HG02610 (cell line): ENCODE data around the gene SUN3.

Experiments
- ATAC-seq: cut with Tn5 transposase; IDR thresholded peaks from one replicate; pipeline ENCODE4 v1.9.1; 2021; ENCODE audit warnings: mild to moderate bottlenecking, moderate library complexity; ENCODE audit not compliant: unreplicated experiment

Gene SUN3

GRCh38 chr7:48028938-48029337 is at the start of gene SUN3:
Gene SUN3 (minus strand): TSS chr7:48029107. CDS start chr7:48028938, 169 bp downstream.
- ATAC-seq = no peak

- ATAC-seq = no peak
Measured at GRCh38 chr7:48078470-48078869, 49.6 kb upstream of the SUN3 start.

GRCh38 chr7:48077423-48077822 is 48.5 kb upstream of the SUN3 start:
- no peak for ATAC-seq

- no peak for ATAC-seq
Measured at GRCh38 chr7:48074204-48074654, 45.3 kb upstream of the SUN3 start.

- ATAC-seq = no peak
Measured at GRCh38 chr7:48067475-48067874, 38.6 kb upstream of the SUN3 start.

- ATAC-seq = no peak
Measured at GRCh38 chr7:48063985-48064384, 35.1 kb upstream of the SUN3 start.

GRCh38 chr7:48059706-48060105 is 30.8 kb upstream of the SUN3 start:
- ATAC-seq = no peak

GRCh38 chr7:48058990-48059389 is 30.1 kb upstream of the SUN3 start:
- no peak for ATAC-seq

GRCh38 chr7:48053736-48054135 is 24.8 kb upstream of the SUN3 start:
- no peak for ATAC-seq

- no peak for ATAC-seq
Measured at GRCh38 chr7:48052748-48053147, 23.8 kb upstream of the SUN3 start.

- no peak for ATAC-seq
Measured at GRCh38 chr7:48049850-48050249, 20.9 kb upstream of the SUN3 start.

- ATAC-seq = no peak
Measured at GRCh38 chr7:48048113-48048512, 19.2 kb upstream of the SUN3 start.

GRCh38 chr7:48046458-48046857 is 17.6 kb upstream of the SUN3 start:
- no peak for ATAC-seq

- no peak for ATAC-seq
Measured at GRCh38 chr7:48045195-48045765, 16.4 kb upstream of the SUN3 start.

GRCh38 chr7:48042636-48043035 is 13.7 kb upstream of the SUN3 start:
- no peak for ATAC-seq

GRCh38 chr7:48042216-48042615 is 13.3 kb upstream of the SUN3 start:
- no peak for ATAC-seq

GRCh38 chr7:48041653-48041970 is 12.7 kb upstream of the SUN3 start:
- ATAC-seq = no peak

- no peak for ATAC-seq
Measured at GRCh38 chr7:48040944-48041652, 12.2 kb upstream of the SUN3 start.

GRCh38 chr7:48038815-48039506 is 10.1 kb upstream of the SUN3 start:
- ATAC-seq = no peak

GRCh38 chr7:48035967-48036478 is 7.1 kb upstream of the SUN3 start:
- no peak for ATAC-seq

- peak; percentile 99 for ATAC-seq
Measured at GRCh38 chr7:48035301-48035966, 6.5 kb upstream of the SUN3 start, which contains the start of gene C7orf57. Gene C7orf57 (plus strand): TSS chr7:48035543. CDS start chr7:48036309, 766 bp downstream.
